ENCODE data around the gene KRTAP10-10.
"Not testable (repeated sequence)": the region's sequence is repeated elsewhere in the genome, so short reads cannot be mapped to it uniquely, and the experiment has no call there.

KRTAP10-10 gene, protein sequence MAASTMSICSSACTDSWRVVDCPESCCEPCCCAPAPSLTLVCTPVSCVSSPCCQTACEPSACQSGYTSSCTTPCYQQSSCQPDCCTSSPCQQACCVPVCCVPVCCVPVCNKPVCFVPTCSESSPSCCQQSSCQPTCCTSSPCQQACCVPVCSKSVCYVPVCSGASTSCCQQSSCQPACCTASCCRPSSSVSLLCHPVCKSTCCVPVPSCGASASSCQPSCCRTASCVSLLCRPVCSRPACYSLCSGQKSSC

DNA sequence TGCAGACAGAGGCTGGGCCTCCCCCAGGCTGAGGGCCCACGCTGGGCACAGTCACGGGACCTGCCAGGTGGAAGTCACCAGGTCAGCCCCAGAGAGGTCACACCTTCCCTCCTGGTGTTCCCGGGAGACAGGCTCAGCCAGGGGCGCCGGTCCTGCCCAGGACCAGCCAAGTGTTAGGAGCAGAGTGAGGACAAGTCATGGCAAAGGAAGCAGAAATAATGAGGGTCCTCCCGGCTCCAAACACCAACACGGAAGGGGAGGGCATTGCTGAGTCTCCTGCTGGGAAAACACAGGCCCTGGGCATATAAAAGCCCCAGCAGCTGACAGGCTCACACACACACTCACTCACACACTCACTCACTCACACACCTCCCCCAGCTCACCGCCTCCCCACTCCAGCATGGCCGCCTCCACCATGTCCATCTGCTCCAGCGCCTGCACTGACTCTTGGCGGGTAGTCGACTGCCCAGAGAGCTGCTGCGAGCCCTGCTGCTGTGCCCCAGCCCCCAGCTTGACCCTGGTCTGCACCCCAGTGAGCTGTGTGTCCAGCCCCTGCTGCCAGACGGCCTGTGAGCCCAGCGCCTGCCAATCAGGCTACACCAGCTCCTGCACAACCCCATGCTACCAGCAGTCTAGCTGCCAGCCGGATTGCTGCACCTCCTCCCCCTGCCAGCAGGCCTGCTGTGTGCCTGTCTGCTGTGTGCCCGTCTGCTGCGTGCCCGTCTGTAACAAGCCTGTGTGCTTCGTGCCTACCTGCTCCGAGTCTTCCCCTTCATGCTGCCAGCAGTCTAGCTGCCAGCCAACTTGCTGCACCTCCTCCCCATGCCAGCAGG lies at the start of gene KRTAP10-10:
TSS of gene KRTAP10-10 (plus strand) at position 339 of the 833 bp plus-strand sequence. CDS start at position 401, 62 bp downstream.
- DNase-seq (ENCODE audit: low read depth) = no peak

DNA sequence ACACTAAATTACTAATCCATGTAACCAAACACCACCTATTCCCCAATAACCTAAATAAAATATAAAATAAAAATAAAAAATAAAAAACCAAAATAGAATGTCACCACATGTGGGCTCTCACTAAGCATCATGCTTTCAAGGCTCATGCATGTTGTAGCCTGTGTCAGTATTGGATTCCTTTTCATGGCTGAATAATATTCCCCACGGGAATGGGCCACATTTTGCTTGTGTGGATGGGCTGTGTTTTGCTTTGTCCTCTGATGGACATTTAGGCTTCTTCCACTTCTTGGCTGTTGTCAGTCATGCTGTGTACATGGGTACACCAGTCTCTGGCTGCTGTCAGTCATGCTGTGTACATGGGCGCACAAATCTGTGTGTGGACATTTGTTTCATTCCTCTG lies 48.1 kb upstream of the KRTAP10-10 start:
- DNase-seq (ENCODE audit: low read depth) = no peak

DNA sequence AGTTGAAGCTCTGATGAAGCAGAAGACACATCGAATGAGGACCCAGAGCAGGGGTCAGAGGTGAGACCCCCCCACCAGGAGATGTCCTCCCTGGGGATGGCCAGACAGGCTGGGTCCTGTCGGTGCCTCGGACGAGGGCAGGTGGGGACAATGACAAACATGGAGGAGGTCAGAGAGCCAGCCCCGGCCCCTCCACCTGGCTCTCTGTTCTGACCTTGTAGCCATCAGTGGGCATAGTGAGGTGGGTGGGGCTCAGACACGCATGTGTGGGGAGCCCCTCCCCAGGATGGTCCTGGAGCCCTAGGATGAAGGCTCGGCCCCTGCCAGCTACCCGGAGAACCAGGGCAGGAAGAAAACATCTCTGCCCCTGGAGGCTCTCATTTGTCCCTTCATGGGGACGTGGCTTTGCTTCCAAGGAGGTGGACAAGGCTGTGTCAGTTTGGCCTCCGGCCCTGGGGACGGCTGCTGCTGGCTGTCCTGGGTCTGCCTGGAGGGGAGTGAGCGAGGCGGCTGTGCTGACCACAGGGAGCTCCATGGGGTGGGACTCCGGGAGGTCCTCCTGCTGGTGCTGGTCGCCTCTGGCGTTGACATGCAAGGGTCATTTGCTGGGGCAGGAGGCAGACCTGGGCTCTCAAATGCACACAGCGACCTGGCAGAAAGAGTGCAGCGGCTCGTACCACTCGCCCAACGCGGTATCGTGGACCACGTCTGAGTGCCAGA lies 47.4 kb upstream of the KRTAP10-10 start:
- DNase-seq (ENCODE audit: low read depth) = no peak

DNA sequence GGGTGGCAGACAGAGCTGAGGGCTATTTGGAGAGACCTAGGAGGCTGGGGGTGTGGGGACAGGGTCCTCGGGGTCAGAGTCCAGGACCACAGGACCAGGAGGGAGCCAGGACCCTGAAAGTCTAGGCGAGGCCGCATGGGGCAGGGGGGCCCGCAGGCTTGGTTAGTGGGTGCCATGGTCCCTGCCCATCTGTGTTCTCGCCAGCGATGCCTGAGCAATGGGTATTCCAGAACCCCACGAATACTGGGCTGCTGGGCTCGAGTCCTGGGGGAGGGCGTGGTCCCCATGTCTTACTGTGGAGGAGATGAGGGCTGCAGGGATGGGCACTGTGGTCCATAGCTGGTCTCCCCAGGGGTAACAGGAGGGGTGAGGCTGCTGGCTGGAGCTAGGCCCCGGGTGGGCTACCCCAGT lies 46.8 kb upstream of the KRTAP10-10 start:
- no peak for DNase-seq (ENCODE audit: low read depth)

DNA sequence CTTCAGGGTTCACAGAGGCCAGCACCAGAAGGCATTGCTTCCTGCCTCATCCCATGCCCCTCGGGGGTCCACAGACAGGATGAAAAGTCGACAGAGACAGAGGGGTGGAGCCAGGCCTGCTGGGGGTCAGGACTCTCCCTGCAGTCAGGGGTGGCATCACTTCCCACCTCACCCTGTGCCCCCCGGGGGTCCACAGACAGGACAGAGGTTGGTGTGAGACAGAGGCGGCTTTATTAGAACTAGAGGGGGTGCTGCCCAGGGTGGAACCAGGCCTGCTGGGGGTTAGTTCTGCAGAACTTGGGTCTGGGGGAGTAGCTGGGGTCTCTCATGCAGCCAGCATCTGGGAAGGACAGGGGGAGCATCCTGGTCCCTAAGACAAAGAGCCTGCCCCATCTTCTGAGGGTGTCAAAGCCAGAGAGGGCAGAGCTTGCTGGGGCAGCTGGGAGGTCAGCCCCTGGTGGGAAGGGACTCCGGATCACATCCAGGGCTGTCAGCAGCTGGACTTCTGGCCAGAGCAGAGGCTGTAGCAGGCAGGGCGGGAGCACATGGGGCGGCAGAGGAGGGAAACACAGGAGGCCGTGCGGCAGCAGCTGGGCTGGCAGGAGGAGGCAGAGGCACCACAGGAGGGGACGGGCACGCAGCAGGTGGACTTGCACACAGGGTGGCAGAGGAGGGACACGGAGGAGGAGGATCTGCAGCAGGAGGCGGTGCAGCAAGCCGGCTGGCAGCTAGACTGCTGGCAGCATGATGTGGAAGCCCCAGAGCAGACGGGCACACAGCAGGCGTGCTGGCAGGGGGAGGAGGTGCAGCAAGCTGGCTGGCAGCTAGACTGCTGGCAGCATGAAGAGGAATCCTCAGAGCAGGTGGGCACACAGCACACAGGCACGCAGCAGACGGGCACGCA lies 46.0 kb upstream of the KRTAP10-10 start:
- not testable (repeated sequence) for DNase-seq (ENCODE audit: low read depth)

DNA sequence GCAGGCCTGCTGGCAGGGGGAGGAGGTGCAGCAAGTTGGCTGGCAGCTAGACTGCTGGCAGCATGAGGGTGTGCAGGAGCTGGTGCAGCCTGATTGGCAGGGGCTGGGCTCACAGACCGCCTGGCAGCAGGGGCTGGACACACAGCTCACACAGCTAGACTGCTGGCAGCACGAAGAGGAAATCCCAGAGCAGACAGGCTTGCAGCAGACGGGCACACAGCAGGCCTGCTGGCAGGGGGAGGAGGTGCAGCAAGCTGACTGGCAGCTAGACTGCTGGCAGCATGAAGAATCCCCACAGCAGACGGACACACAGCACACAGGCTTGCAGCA lies 45.4 kb upstream of the KRTAP10-10 start:
- not testable (repeated sequence) for DNase-seq (ENCODE audit: low read depth)

DNA sequence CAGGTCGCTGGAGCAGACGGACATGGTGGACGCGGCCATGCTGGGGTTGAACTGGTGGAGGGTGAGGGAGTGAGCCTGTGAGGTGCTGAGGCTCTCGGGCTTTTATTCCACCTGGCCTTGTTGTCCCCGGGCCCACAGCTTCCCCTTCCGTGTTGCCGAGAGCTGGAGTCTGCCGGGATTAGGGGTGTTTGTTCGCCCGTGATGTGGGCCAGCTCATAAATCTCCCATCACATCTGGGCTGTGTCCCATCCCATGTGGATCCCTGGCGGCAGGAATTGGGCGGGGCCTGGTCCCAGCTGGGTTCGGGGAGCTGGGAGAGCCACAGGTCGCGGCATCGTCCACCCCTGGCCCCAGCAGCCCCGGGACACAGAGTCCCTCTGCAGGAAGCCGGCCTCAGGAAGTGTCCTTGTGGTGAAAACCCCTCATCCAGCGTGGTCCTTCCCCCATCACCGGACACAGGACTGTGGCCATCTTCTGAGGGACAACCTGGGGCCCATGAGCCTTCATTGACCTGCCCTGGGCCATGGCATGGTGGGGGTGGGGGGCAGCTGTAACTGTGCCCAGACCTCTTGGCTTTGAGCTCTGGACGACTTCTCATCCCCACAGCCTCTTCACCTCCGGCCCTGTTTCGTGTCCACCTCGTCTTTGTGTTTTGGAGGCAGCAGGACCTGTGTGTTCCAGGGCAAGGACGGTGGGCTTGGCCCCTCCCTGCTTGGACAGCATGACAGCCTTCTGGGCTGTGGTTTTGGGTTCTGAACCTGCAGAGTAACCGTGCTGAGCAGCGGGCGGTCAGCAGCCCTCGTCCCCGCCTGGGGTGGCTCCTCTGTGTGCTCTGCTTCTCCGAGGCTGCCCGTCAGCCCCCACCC lies 44.5 kb upstream of the KRTAP10-10 start, which contains the start of gene KRTAP10-6:
TSS of gene KRTAP10-6 (minus strand) at position 60 of the 866 bp plus-strand sequence. CDS start at position 39, 21 bp downstream.
- DNase-seq (ENCODE audit: low read depth) = no peak

DNA sequence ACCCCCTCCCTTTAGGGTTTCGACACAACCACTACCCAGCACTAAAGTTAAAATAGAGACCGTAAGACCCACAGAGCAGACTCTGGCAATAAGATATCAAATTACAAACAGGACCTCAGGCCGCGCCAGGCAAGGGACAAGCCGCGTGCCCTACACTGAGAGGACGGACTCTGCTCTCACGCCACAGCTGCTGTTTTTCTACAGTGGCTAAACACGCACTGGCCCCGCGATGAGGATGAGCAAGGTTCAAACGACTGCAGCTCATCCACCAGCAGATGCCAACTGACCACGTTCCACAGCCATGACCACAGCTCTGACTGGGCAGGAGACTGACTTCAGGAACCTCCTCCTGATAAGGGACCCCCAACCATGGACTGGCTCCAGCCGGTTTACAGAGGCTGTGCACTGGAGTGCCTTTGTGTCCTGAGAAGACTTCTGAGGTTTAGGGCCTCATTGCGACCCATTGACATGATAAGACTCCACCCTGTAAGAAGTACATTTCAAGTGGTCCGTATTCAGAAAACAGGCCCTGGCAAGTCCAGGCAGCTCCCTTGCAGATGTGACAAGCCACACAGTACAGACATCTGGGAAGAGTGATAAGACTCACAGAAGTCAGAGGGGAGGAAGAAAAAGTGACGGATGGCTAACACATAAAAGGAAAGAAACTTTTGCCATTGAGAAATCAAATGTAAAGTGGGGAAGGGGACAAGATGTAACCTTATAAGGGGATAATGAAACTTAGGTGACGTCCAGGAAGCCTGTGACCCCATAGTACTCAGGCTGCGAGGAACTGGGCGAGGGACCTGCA lies 43.4 kb upstream of the KRTAP10-10 start:
- no peak for DNase-seq (ENCODE audit: low read depth)

DNA sequence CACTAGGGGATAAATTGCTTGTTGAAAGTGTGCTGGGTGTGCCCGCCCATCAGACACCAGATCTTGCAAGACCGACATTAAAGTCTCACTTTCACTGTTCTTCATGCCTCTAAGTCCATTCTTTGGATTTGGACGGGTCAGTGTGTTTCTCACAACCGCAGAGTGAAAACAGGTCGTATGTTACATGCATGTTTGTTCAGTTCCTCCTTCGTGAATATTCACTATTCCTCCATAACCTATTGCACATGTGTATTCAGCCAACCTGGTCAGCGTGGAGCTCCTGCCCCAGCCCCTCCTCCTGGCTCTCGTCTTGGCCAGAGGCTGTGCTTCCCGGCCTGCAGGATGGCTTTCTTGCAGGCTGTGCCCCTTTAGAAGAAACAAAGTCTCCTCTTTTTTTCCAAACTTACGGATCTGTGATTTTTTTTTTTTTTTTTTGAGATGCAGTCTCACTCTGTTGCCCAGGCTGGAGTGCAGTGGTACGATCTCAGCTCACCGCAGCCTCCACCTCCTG lies 42.7 kb upstream of the KRTAP10-10 start:
- no peak for DNase-seq (ENCODE audit: low read depth)

DNA sequence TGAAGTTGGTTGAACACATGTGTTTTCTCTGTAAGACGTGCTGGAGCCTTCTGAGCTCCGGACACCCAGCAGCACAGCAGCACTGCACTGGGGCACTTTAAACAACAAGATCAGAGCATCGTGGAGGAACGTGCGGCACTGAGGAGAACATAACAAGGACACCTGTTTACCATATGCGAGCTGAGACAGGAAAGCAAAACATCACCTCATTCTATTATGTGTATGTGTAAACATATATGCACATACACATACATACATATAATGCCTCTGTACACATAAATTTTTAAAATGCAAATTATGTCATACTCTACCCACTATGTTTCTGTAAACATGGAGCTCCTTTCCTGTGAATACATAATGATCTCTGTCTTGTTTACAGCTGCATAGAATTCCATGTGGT lies 41.6 kb upstream of the KRTAP10-10 start:
- no peak for DNase-seq (ENCODE audit: low read depth)

DNA sequence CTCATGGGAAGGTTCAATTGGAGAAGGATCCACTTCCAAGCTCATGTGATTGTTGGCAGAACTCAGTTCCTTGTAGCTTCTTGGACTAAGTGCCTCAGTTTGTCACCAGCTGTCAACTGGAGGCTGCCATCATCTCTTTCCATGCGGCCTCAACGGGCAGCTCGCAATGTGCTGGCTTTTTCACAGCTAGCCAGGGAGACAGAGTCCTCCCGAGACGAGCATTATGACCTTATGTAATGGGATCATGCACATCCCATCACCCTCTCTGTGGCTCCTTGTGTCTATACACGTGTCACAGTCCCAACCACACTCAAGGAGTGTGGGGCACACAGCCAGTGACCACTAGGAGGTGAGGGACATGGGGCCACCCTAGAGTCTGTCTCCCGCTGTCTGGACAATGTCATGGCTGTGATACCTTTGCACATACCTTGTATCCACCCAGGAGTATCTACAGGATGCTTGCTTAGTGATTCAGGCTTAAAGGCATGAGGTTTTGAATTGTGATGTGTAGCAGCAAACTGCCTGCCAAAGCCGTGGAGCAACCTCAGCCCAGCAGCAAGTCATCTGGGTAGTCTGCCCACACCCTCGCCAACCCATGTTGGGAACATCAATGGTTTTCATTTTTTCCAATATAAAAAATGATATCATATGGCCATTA lies 41.0 kb upstream of the KRTAP10-10 start:
- DNase-seq (ENCODE audit: low read depth) = no peak

DNA sequence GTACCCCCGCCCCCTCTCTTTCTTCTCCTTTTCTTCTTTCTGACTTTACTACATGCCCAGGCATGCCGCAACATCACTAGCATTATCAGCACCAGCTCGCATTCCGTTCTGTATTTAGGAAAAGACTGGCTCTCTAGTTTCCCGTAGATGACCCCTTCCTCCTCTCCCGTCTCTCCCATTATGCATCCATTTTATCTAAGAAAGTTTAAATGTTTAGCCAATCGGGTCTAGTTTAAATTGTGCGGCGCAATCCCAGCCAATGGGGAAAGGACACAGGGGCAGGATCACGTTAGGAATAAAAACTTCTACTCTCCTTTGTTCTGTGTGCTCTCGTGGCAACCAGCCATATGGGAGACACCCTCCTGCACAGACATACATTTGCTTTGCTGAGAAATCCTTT lies 39.1 kb upstream of the KRTAP10-10 start:
- DNase-seq (ENCODE audit: low read depth) = no peak

DNA sequence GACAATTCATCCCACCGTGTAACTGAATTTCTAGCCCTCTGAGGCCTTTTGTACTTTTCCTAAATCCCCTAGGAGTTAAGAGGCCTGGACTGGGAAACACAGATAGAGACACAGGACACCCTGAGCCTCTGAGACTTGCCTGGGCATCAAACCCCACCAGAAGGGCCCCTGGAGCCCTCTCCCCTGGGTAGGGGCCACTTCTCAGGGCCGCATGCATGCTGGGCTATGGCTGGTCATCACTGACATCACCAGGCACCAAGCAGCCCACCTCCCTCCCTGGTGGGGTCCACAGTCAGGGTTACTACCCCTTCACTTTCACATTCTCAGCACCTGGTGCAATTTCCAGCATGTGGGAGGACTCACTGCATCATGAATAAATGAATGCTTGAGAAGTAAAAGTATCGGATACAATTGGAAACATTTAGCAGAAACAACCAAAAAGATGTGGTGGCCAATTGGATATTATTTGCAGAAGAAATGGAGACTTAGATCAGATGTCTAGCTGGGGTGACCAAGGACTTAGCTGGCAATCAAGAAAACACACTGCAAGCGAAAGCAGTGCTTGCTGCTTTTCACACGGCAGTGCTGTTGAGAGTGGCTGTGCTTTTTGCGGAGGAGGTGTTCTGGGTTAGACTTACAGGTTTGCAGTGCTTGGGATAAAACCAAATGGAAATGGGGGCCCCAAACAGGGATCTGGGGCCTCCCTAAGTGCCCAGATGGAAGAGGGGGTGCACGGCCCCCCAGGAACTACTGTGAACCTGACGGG lies 37.7 kb upstream of the KRTAP10-10 start:
- DNase-seq (ENCODE audit: low read depth) = no peak

DNA sequence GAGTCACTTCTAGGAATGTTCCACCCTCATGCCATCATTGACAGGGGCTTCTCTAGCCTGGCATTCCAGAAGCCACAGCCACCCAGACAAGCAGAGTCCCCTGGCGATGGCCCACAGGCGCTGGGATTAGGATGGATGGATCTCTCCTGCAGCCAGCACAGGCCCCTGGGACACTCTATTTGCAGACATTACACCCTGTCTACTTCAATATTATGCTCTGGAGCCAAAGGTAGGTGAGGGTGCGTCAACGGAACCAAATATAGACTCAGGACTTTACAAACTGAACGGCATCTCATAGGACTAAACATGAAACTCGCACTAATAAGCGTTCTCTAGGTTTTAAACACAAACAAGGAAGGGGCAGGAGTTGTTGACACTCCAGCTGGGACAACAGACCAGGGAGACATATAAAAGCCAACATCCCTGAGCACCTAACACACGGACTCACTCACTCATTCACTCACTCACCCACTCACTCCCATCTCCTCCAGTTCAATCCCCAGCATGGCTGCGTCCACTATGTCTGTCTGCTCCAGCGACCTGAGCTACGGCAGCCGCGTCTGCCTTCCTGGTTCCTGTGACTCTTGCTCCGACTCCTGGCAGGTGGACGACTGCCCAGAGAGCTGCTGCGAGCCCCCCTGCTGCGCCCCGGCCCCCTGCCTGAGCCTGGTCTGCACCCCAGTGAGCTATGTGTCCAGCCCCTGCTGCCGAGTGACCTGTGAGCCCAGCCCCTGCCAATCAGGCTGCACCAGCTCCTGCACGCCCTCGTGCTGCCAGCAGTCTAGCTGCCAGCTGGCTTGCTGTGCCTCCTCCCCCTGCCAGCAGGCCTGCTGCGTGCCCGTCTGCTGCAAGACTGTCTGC lies 36.8 kb upstream of the KRTAP10-10 start, which contains the start of gene KRTAP10-7:
TSS of gene KRTAP10-7 (plus strand) at position 480 of the 861 bp plus-strand sequence. CDS start at position 505, 25 bp downstream.
- DNase-seq (ENCODE audit: low read depth) = not testable (repeated sequence)

DNA sequence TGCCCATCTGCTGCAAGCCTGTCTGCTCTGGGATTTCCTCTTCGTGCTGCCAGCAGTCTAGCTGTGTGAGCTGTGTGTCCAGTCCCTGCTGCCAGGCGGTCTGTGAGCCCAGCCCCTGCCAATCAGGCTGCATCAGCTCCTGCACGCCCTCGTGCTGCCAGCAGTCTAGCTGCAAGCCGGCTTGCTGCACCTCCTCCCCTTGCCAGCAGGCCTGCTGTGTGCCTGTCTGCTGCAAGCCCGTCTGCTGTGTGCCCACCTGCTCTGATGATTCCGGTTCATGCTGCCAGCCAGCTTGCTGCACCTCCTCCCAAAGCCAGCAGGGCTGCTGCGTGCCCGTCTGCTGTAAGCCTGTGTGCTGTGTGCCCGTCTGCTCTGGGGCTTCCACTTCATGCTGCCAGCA lies 36.1 kb upstream of the KRTAP10-10 start:
- not testable (repeated sequence) for DNase-seq (ENCODE audit: low read depth)

DNA sequence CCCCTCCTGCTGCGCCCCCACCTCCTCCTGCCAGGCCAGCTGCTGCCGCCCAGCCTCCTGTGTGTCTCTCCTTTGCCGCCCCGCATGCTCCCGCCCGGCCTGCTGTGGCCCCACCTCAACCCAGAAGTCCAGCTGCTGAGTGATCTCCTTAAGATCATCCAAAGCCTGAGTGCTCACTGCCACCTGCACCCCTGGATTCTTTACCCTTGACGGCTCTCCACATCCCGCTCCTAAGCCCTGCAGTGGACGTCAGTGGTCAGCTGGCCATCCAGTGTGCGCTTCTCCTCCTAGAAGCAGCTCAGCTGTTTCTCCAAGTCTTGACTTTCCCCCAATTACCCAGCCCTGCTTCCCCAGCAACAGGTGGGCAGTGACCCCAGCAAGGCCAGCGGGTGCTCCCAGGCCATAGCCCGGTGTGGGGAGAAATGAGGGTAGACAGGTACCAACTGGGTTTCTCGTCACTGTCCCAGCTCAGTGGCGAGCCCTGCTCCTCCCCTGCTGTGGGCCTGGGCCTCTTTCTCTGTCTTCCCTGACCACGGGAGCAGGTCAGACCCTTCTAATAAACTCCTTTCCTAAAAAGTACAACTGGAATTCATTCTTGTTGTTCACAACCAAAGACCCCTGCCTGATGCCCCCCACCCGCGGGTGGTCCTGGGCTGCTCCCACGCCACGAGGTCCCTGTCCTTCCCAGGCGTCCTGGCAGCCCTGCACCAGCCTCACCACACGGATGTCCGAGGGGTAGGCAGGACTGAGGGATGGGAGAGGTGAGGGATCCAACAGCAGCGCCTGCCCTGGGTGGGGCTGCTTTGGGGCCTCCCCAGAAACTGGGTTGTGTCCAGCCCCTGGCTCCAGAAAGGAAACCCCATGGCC lies 35.3 kb upstream of the KRTAP10-10 start:
- DNase-seq (ENCODE audit: low read depth) = no peak

All from stromal cell of bone marrow (primary cell).